Lung (tissue), 12 donors: ENCODE results near the gene XRCC2. TPM values are rescaled to one million over a fixed set of nuclear protein-coding genes. Genes with fewer than 3 reads are reported as not detected.

ENCODE experiments used
- ATAC-seq: fragments of 200-7000 bp; cut with Tn5 transposase; one replicate; pipeline ENCODE4 v1.9.1; 2020; ENCODE audit warnings: moderate number of reproducible peaks; ENCODE audit not compliant: insufficient read depth, low FRiP score
- DNase-seq, 3 donors: peaks; one replicate each; pipeline ENCODE4 v3.0.0-alpha.2; 2013 to 2017
- H3K27ac ChIP-seq, 2 donors: one replicate each; pipeline ENCODE4 v1.5.1; 2013; ENCODE audit warnings: mild to moderate bottlenecking in 2 of 2, moderate library complexity in 2 of 2, control low read depth in 1 of 2, inconsistent platforms in 1 of 2, low read depth in 1 of 2, low read length in 1 of 2
- H3K27me3 ChIP-seq, 3 donors: one replicate each; pipeline ENCODE4 v1.5.1; 2013; ENCODE audit warnings: low read length in 2 of 3; ENCODE audit not compliant: control insufficient read depth in 3 of 3, insufficient read depth in 3 of 3
- H3K36me3 ChIP-seq, 4 donors: one replicate each; pipeline ENCODE4 v1.5.1; 2013; ENCODE audit warnings: low read length in 4 of 4, mild to moderate bottlenecking in 1 of 4, moderate library complexity in 1 of 4; ENCODE audit not compliant: control insufficient read depth in 4 of 4, insufficient read depth in 4 of 4
- H3K4me1 ChIP-seq, 5 donors: one replicate each; pipeline ENCODE4 v1.5.1; 2013; ENCODE audit warnings: low read length in 5 of 5, mild to moderate bottlenecking in 2 of 5, moderate library complexity in 1 of 5; ENCODE audit not compliant: control insufficient read depth in 5 of 5, insufficient read depth in 5 of 5
- H3K4me3 ChIP-seq: one replicate; pipeline ENCODE4 v1.5.1; 2013; ENCODE audit warnings: mild to moderate bottlenecking, control low read depth, moderate library complexity
- H3K9ac ChIP-seq, 2 donors: one replicate each; pipeline ENCODE4 v1.5.1; 2013; ENCODE audit warnings: low read length in 2 of 2, control low read depth in 1 of 2; ENCODE audit not compliant: insufficient read depth in 1 of 2
- H3K9me3 ChIP-seq, 4 donors: one replicate each; pipeline ENCODE4 v1.5.1; 2013; ENCODE audit warnings: low read length in 3 of 4, mild to moderate bottlenecking in 1 of 4, moderate library complexity in 1 of 4; ENCODE audit not compliant: control insufficient read depth in 4 of 4, insufficient read depth in 3 of 4
- CTCF ChIP-seq: IDR thresholded peaks from 2 replicates; pipeline ENCODE4 v1.5.1; 2012; ENCODE audit warnings: mild to moderate bottlenecking; ENCODE audit errors: control extremely low read depth, extremely low read depth
- WGBS, 2 donors: extraction: QIAGEN DNeasy Blood & Tissue Kit; methylation state at CpG; one replicate each; pipeline ENCODE4 v1.1.7; 2013; 5-methylcytosine and 5-hydroxymethylcytosine counted together
- polyA plus RNA-seq, 2 donors: library from polyadenylated mRNA; stranded (reverse); fragments of 200-250 nt; gene quantifications; one replicate each; pipeline ENCODE4 v1.2.1, GENCODE V29; 2013
- total RNA-seq, 2 donors: library from RNA; depleted of rRNA in 1 of 2; stranded (reverse); fragments of >200 nt in 1 of 2; gene quantifications; one replicate each; pipeline ENCODE4 v1.2.1, GENCODE V29; 2014 to 2021
- donor health status: control.
- donor health status: control.
- donor health status: Bipolar disorder and iron deficiency.
- donor health status: healthy.
- donor health status: DM: yes; HTN: yes; CAD: no.

The XRCC2 gene
- total and polyA plus RNA-seq, 4 donors: 0.34 to 2.9 (median 1.0) TPM

- Histone ChIP-seq H3K27ac (no peak overlapping the region), H3K36me3 (no peaks in the 10 kb centered on the region), H3K9ac (no peak overlapping the region), H3K4me1 (no peaks in the 10 kb centered on the region), H3K4me3 (no peak overlapping the region), H3K9me3 (peaks cover 0 to 2% (median 0%) of the 10 kb centered on the region in 4 donors), H3K27me3 (peaks cover 0 to 6% (median 0%) of the 10 kb centered on the region in 3 donors)
- WGBS, 2 donors: 79 to 81% methylated on average over 10 of the region's 10 CpGs
- DNase-seq (no peak), ATAC-seq (no peak)
- no peak for TF ChIP-seq CTCF
Observed at GRCh38 chr7:152608208-152608607, 67.7 kb downstream of the XRCC2 start.

- DNase-seq (no peak), ATAC-seq (no peak)
- no peak overlapping the region for H3K9ac ChIP-seq
- no peaks in the 10 kb centered on the region for H3K4me1 ChIP-seq
- no peaks in the 10 kb centered on the region for H3K36me3 ChIP-seq
- H3K4me3 ChIP-seq: no peak overlapping the region
- H3K9me3 ChIP-seq: peaks cover 0 to 2% (median 0%) of the 10 kb centered on the region in 4 donors
- no peak overlapping the region for H3K27ac ChIP-seq
- WGBS, 2 donors: 66 to 96% methylated on average over 2 of the region's 2 CpGs
- no peak for TF ChIP-seq CTCF
- peaks cover 0 to 9% (median 0%) of the 10 kb centered on the region in 3 donors for H3K27me3 ChIP-seq
Observed at GRCh38 chr7:152607007-152607406, 68.9 kb downstream of the XRCC2 start.

- Histone ChIP-seq H3K36me3 (no peaks in the 10 kb centered on the region), H3K4me1 (no peaks in the 10 kb centered on the region), H3K9me3 (no peaks in the 10 kb centered on the region), H3K4me3 (no peak overlapping the region), H3K27me3 (peaks cover 0 to 6% (median 0%) of the 10 kb centered on the region in 3 donors), H3K9ac (no peak overlapping the region), H3K27ac (no peak overlapping the region)
- ATAC-seq (no peak), DNase-seq (no peak)
- TF ChIP-seq CTCF: no peak
- WGBS, 2 donors: 63 to 79% methylated on average over 6 of the region's 6 CpGs
Observed at GRCh38 chr7:152602962-152603361, 73.0 kb downstream of the XRCC2 start.

GRCh38 chr7:152601305-152601798, 74.6 kb downstream of the XRCC2 start:
- H3K27me3 ChIP-seq: peaks cover 0 to 3% (median 0%) of the 10 kb centered on the region in 3 donors
- no peak overlapping the region for H3K27ac ChIP-seq
- ATAC-seq: no peak
- H3K36me3 ChIP-seq: no peaks in the 10 kb centered on the region
- 93 to 96% methylated on average over 17 of the region's 17 CpGs for WGBS, 2 donors
- no peak overlapping the region for H3K9ac ChIP-seq
- no peak for TF ChIP-seq CTCF
- no peaks in the 10 kb centered on the region for H3K4me1 ChIP-seq
- H3K4me3 ChIP-seq: no peak overlapping the region
- H3K9me3 ChIP-seq: no peaks in the 10 kb centered on the region
- DNase-seq: no peak
